Keratinocyte (primary cell): ENCODE results near the gene HTD2. TPM values are rescaled to one million over a fixed set of nuclear protein-coding genes. Genes with fewer than 3 reads are reported as not detected.
A peak's percentile ranks its signal among the peaks of the same experiment; 100 is the strongest.

Experiments used
- DNase-seq: peaks from one replicate; pipeline ENCODE4 v3.0.0-alpha.2; 2011; ENCODE audit warnings: low read depth, missing footprints, low spot score
- FAIRE-seq: peaks from 2 replicates; lab custom pipeline; 2011; peaks lifted over from hg19 to GRCh38; lab: Jason Lieb, UNC
- H2AFZ ChIP-seq: 2 replicates; pipeline ENCODE4 v1.6.0; 2012; ENCODE audit warnings: low read length, control low read depth, inconsistent platforms; ENCODE audit not compliant: control insufficient read depth
- H3K27ac ChIP-seq: 2 replicates; pipeline ENCODE4 v1.5.1; 2011; ENCODE audit warnings: low read length; ENCODE audit not compliant: control insufficient read depth, insufficient read depth
- H3K27me3 ChIP-seq: 3 replicates; pipeline ENCODE4 v1.6.0; 2011; ENCODE audit warnings: low read length; ENCODE audit not compliant: control insufficient read depth, insufficient read depth; ENCODE audit errors: extremely low read depth
- H3K36me3 ChIP-seq, 2 experiments: 2 replicates in 1 of 2; 3 replicates in 1 of 2; pipeline ENCODE4 v1.5.1; 2011; ENCODE audit warnings: low read length in 2 of 2, mild to moderate bottlenecking in 1 of 2; ENCODE audit not compliant: control insufficient read depth in 2 of 2, insufficient read depth in 2 of 2; ENCODE audit errors: extremely low read depth in 1 of 2
- H3K4me1 ChIP-seq: 3 replicates; pipeline ENCODE4 v1.5.1; 2011; ENCODE audit warnings: low read length; ENCODE audit not compliant: control insufficient read depth, insufficient read depth; ENCODE audit errors: extremely low read depth
- H3K4me2 ChIP-seq: 3 replicates; pipeline ENCODE4 v1.6.0; 2011; ENCODE audit warnings: low read depth, low read length; ENCODE audit not compliant: control insufficient read depth, insufficient read depth; ENCODE audit errors: extremely low read depth
- H3K4me3 ChIP-seq, 3 experiments: fragments of 200-600 bp in 1 of 3; sonication (generic) in 1 of 3; 2 replicates in 2 of 3; 3 replicates in 1 of 3; pipeline ENCODE4 v1.5.1; 2011 to 2016; ENCODE audit warnings: low read length in 3 of 3, mild to moderate bottlenecking in 3 of 3, control low read depth in 2 of 3, inconsistent platforms in 1 of 3, low read depth in 1 of 3, mixed read lengths in 1 of 3, mixed run types in 1 of 3, moderate library complexity in 1 of 3; ENCODE audit not compliant: control insufficient read depth in 2 of 3, insufficient read depth in 2 of 3; ENCODE audit errors: extremely low read depth in 1 of 3
- H3K79me2 ChIP-seq: 2 replicates; pipeline ENCODE4 v1.6.0; 2012; ENCODE audit warnings: low read length; ENCODE audit not compliant: control insufficient read depth, insufficient read depth
- H3K9ac ChIP-seq: 3 replicates; pipeline ENCODE4 v1.6.0; 2011; ENCODE audit warnings: low read length; ENCODE audit not compliant: control insufficient read depth, insufficient read depth; ENCODE audit errors: extremely low read depth
- H3K9me1 ChIP-seq: 3 replicates; pipeline ENCODE4 v1.6.0; 2011; ENCODE audit warnings: low read length; ENCODE audit not compliant: control insufficient read depth, insufficient read depth; ENCODE audit errors: extremely low read depth
- H3K9me3 ChIP-seq: 2 replicates; pipeline ENCODE4 v1.5.1; 2012; ENCODE audit warnings: low read depth, low read length; ENCODE audit not compliant: control insufficient read depth
- H4K20me1 ChIP-seq: 3 replicates; pipeline ENCODE4 v1.6.0; 2011; ENCODE audit warnings: low read length; ENCODE audit not compliant: control insufficient read depth, insufficient read depth; ENCODE audit errors: extremely low read depth
- EZH2 ChIP-seq: IDR thresholded peaks from one replicate; pipeline ENCODE4 v1.6.1; 2012; ENCODE audit warnings: inconsistent platforms, mild to moderate bottlenecking, low read length, moderate library complexity
- dilution Hi-C: fragments of 300-500 bp; cut with MboI; formaldehyde crosslinking; loops from one replicate; pipeline ENCODE4 v1.7.0; 2020; ENCODE audit warnings: low sequenced_read_pairs; ENCODE audit not compliant: extremely low pct_ligation_motif_present
- polyA plus RNA-seq, 5 experiments: library from polyadenylated mRNA; depleted of rRNA in 3 of 5; stranded (reverse) in 3 of 5; stranded (forward) in 1 of 5; unstranded in 1 of 5; fragments of >200 nt; gene quantifications; 1 replicate in 1 of 5; 2 replicates in 3 of 5; 3 replicates in 1 of 5; pipeline versions ENCODE4 v1.2.1 to v1.2.3, GENCODE V29; 2011 to 2012; ENCODE audit warnings: missing spikeins in 2 of 5, low read depth in 1 of 5, low replicate concordance in 1 of 5
- TF ChIP-seq, protein P1 (sequence below), 3 experiments: IDR thresholded peaks in 1 of 3; conservative IDR thresholded peaks in 1 of 3; optimal IDR thresholded peaks in 1 of 3; 2 replicates in 2 of 3; 3 replicates in 1 of 3; pipeline versions ENCODE3 to v1.5.1; 2011; ENCODE audit warnings: low read length in 3 of 3, mild to moderate bottlenecking in 3 of 3, moderate library complexity in 2 of 3, control low read depth in 1 of 3, inconsistent platforms in 1 of 3; ENCODE audit not compliant: insufficient read depth in 2 of 3; ENCODE audit errors: extremely low read depth in 1 of 3

Gene HTD2
- polyA plus RNA-seq, 1 donor (not counting 4 experiments of a cell fraction or from before 2014, with no cell fraction given) = 12.5 TPM

GRCh38 chr3:58322793-58323192, 16.5 kb downstream of the HTD2 start:
- Histone ChIP-seq H3K9me3 (no peaks in the 10 kb centered on the region), H3K9me1 (no peaks in the 10 kb centered on the region), H2AFZ (no peak overlapping the region), H3K4me1 (peaks cover 17% of the 10 kb centered on the region), H3K27me3 (no peaks in the 10 kb centered on the region), H3K36me3 (peaks cover 4 to 7% of the 10 kb centered on the region in 2 experiments), H3K4me3 (no peak overlapping the region), H3K9ac (no peak overlapping the region), H3K4me2 (no peak overlapping the region), H3K27ac (no peak overlapping the region), H3K79me2 (no peaks in the 10 kb centered on the region), H4K20me1 (no peaks in the 10 kb centered on the region)
- no peak for TF ChIP-seq EZH2
- TF ChIP-seq, protein P1, sequence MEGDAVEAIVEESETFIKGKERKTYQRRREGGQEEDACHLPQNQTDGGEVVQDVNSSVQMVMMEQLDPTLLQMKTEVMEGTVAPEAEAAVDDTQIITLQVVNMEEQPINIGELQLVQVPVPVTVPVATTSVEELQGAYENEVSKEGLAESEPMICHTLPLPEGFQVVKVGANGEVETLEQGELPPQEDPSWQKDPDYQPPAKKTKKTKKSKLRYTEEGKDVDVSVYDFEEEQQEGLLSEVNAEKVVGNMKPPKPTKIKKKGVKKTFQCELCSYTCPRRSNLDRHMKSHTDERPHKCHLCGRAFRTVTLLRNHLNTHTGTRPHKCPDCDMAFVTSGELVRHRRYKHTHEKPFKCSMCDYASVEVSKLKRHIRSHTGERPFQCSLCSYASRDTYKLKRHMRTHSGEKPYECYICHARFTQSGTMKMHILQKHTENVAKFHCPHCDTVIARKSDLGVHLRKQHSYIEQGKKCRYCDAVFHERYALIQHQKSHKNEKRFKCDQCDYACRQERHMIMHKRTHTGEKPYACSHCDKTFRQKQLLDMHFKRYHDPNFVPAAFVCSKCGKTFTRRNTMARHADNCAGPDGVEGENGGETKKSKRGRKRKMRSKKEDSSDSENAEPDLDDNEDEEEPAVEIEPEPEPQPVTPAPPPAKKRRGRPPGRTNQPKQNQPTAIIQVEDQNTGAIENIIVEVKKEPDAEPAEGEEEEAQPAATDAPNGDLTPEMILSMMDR (optimal IDR thresholded peaks at IDR 0.05 in 1 of 3, IDR thresholded peaks at IDR 0.05 in 1 of 3, conservative IDR thresholded peaks at IDR 0.05 in 1 of 3; ENCODE audit: extremely low read depth in 1 of 3, insufficient read depth in 2 of 3, low read length in 3 of 3) = no peak
- DNase-seq (no peak), FAIRE-seq (no peak)
- dilution Hi-C loops = no loop called here

DNA sequence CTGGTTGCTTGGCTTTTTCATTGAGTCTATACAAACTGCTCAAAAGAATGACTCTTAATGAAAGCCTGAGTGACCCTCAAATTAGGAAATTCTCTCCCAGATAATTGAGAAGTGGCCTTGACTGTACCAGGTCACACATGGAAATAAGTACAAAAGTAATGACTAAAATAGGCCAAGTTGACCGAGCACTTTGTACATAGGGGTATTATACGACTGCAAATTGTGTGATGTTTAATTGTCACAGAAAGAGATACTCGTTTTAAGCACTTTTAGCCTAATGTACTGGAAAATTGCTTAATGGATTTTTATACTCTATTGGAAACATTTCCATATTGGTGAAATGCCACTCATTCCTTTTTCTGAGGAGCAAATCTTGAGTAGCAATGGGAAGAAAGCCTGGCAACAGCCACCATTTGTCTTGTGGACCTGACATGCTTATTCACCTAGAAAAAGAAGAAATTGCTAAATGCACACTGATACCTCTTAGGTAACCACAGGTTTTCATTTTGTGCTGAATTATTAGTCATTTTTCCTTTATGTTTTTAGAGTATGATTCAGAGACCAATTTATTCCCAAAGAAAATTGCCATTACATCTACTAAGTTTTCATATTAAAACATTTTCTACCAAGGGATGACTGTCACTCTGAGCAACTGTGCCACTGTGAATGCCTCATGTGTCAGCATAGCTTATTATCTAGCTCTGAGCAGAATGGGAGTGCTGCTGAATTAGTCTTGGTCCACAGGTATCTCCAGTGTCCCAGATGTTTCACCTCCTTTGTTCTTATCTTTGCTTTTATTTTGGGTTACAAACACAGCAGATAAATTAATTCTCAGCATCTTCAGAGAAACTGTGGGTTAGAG, 17.4 kb downstream of the HTD2 start:
- DNase-seq = no peak
- peak; percentile 36 for FAIRE-seq
- no peaks in the 10 kb centered on the region for H4K20me1 ChIP-seq
- no peak overlapping the region for H3K4me2 ChIP-seq
- TF ChIP-seq, protein P1 (optimal IDR thresholded peaks at IDR 0.05 in 1 of 3, IDR thresholded peaks at IDR 0.05 in 1 of 3, conservative IDR thresholded peaks at IDR 0.05 in 1 of 3; ENCODE audit: extremely low read depth in 1 of 3, insufficient read depth in 2 of 3, low read length in 3 of 3) = no peak
- no peak for TF ChIP-seq EZH2
- no peaks in the 10 kb centered on the region for H3K9me3 ChIP-seq
- no peaks in the 10 kb centered on the region for H3K79me2 ChIP-seq
- no peak overlapping the region for H3K4me3 ChIP-seq
- peaks cover 17% of the 10 kb centered on the region for H3K4me1 ChIP-seq
- H2AFZ ChIP-seq = no peak overlapping the region
- H3K27ac ChIP-seq = no peak overlapping the region
- no peaks in the 10 kb centered on the region for H3K27me3 ChIP-seq
- no peak overlapping the region for H3K9ac ChIP-seq
- dilution Hi-C loops = no loop called here
- H3K36me3 ChIP-seq = peaks cover 0 to 7% of the 10 kb centered on the region in 2 experiments
- H3K9me1 ChIP-seq = no peaks in the 10 kb centered on the region
